ENCODE data around the gene ZNF512. TPM values are rescaled to one million over a fixed set of nuclear protein-coding genes. Genes with fewer than 3 reads are reported as not detected.

Gene ZNF512
- total and polyA plus RNA-seq, 9 of the 15 experiments (the other 6 are each of a cell fraction or from before 2014, with no cell fraction given) = 24.7 to 101 (median 65.9) TPM

GRCh38 chr2:27663285-27664153, 80.7 kb downstream of the ZNF512 start, which contains the start of the genes SLC4A1AP and SUPT7L (continued):
- peak; percentile 91 for TF ChIP-seq TBP (optimal IDR thresholded peaks at IDR 0.05; ENCODE audit: low read depth, low read length)
- TF ChIP-seq, protein P1, sequence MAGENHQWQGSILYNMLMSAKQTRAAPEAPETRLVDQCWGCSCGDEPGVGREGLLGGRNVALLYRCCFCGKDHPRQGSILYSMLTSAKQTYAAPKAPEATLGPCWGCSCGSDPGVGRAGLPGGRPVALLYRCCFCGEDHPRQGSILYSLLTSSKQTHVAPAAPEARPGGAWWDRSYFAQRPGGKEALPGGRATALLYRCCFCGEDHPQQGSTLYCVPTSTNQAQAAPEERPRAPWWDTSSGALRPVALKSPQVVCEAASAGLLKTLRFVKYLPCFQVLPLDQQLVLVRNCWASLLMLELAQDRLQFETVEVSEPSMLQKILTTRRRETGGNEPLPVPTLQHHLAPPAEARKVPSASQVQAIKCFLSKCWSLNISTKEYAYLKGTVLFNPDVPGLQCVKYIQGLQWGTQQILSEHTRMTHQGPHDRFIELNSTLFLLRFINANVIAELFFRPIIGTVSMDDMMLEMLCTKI (IDR thresholded peaks at IDR 0.05; ENCODE audit: partially characterized antibody) = no peak
- no peak for TF ChIP-seq ZSCAN32 (CRISPR knock-in tag; IDR thresholded peaks at IDR 0.05)
- TF ChIP-seq ZNF311 (CRISPR knock-in tag; IDR thresholded peaks at IDR 0.05) = no peak
- 0 out of 2 replicates have a peak, but pooled peaks have one; percentile 53 for TF ChIP-seq CC2D1A (IDR thresholded peaks at IDR 0.05)
- no peak for TF ChIP-seq SETDB1 (IDR thresholded peaks at IDR 0.05; ENCODE audit: low read length)
- TF ChIP-seq RFX7 (CRISPR knock-in tag; IDR thresholded peaks at IDR 0.05) = no peak
- TF ChIP-seq, protein P2, sequence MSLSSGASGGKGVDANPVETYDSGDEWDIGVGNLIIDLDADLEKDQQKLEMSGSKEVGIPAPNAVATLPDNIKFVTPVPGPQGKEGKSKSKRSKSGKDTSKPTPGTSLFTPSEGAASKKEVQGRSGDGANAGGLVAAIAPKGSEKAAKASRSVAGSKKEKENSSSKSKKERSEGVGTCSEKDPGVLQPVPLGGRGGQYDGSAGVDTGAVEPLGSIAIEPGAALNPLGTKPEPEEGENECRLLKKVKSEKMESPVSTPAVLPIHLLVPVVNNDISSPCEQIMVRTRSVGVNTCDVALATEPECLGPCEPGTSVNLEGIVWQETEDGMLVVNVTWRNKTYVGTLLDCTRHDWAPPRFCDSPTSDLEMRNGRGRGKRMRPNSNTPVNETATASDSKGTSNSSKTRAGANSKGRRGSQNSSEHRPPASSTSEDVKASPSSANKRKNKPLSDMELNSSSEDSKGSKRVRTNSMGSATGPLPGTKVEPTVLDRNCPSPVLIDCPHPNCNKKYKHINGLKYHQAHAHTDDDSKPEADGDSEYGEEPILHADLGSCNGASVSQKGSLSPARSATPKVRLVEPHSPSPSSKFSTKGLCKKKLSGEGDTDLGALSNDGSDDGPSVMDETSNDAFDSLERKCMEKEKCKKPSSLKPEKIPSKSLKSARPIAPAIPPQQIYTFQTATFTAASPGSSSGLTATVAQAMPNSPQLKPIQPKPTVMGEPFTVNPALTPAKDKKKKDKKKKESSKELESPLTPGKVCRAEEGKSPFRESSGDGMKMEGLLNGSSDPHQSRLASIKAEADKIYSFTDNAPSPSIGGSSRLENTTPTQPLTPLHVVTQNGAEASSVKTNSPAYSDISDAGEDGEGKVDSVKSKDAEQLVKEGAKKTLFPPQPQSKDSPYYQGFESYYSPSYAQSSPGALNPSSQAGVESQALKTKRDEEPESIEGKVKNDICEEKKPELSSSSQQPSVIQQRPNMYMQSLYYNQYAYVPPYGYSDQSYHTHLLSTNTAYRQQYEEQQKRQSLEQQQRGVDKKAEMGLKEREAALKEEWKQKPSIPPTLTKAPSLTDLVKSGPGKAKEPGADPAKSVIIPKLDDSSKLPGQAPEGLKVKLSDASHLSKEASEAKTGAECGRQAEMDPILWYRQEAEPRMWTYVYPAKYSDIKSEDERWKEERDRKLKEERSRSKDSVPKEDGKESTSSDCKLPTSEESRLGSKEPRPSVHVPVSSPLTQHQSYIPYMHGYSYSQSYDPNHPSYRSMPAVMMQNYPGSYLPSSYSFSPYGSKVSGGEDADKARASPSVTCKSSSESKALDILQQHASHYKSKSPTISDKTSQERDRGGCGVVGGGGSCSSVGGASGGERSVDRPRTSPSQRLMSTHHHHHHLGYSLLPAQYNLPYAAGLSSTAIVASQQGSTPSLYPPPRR (CRISPR knock-in tag; IDR thresholded peaks at IDR 0.05; ENCODE audit: borderline replicate concordance) = peak; percentile 86; the same call in 1 of the 2 replicates
- TF ChIP-seq CHAMP1 (IDR thresholded peaks at IDR 0.05) = peak; percentile 92
- peak; percentile 97 for TF ChIP-seq MTA3 (IDR thresholded peaks at IDR 0.05; ENCODE audit: borderline replicate concordance)
- peak; percentile 86 for TF ChIP-seq RBFOX2 (IDR thresholded peaks at IDR 0.05; ENCODE audit: low read depth, low read length)
- TF ChIP-seq ZNF324 (CRISPR knock-in tag; IDR thresholded peaks at IDR 0.05) = no peak
- TF ChIP-seq, protein P3, sequence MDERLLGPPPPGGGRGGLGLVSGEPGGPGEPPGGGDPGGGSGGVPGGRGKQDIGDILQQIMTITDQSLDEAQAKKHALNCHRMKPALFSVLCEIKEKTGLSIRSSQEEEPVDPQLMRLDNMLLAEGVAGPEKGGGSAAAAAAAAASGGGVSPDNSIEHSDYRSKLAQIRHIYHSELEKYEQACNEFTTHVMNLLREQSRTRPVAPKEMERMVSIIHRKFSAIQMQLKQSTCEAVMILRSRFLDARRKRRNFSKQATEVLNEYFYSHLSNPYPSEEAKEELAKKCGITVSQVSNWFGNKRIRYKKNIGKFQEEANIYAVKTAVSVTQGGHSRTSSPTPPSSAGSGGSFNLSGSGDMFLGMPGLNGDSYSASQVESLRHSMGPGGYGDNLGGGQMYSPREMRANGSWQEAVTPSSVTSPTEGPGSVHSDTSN (CRISPR knock-in tag; IDR thresholded peaks at IDR 0.05; ENCODE audit: low read depth) = no peak
- TF ChIP-seq, protein P3 (tag; conservative IDR thresholded peaks at IDR 0.05; ENCODE audit: low read depth) = 0 out of 2 replicates have a peak, but pooled peaks have one; percentile 9
- TF ChIP-seq ZNF217 (CRISPR knock-in tag; IDR thresholded peaks at IDR 0.05) = no peak
- no peak for TF ChIP-seq ZNF316 (IDR thresholded peaks at IDR 0.05)
- 0 out of 2 replicates have a peak, but pooled peaks have one; percentile 64 for TF ChIP-seq GTF2F1 (IDR thresholded peaks at IDR 0.05; ENCODE audit: low read depth, low read length)

Measured in K562 (cell line).